ENCODE measurements around the gene ZNF814.
"Not testable (repeated sequence)": the region's sequence is repeated elsewhere in the genome, so short reads cannot be mapped to it uniquely, and the experiment has no call there.

Gene ZNF814

DNA sequence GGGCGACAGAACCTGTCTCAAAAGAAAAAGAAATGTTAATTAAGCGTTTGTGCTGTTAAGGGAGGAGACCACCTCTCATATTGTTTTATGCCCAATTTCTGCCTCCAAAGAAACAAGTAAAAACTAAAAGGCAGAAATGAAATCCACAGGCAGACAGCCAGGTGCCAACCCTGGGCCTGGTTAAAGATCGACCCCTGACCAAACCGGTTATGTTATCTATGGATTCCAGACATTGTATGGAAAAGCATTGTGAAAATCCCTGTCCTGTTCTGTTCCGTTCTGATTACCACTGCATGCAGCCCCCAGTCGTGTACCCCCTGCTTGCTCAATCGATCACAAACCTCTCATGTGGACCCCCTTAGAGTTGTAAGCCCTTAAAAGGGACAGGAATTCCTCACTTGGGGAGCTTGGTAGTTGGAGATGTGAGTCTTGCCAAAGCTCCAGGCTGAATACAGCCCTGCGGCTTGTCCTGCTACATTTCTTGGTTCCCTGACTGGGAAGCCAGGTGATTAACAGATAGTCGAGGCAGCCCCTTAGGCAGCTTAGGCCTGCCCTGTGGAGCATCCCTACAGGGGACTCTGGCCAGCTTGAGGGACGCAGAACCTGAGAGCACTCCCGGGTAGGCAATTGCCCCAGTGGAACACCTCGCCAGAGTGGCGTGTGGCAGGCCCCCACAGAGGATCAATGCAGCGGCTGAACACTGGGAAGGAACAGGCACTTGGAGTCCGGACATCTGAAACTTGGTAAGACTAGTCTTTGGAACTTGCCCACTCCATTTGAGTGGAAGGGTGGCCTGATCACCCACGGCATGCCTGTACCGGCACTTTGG lies 73.4 kb downstream of the ZNF814 start:
- no peak for DNase-seq (ENCODE audit: low spot score)

- peak; percentile 74 for DNase-seq (ENCODE audit: low spot score)
These were observed 74.2 kb downstream of the ZNF814 start, which contains the start of gene ZNF552 for GRCh38 chr19:57814505-57815246. Gene ZNF552 (minus strand): TSS chr19:57814913. CDS start chr19:57814743, 170 bp downstream.

GRCh38 chr19:57813919-57814504 lies 74.8 kb downstream of the ZNF814 start:
- DNase-seq (ENCODE audit: low spot score), result no peak

DNA sequence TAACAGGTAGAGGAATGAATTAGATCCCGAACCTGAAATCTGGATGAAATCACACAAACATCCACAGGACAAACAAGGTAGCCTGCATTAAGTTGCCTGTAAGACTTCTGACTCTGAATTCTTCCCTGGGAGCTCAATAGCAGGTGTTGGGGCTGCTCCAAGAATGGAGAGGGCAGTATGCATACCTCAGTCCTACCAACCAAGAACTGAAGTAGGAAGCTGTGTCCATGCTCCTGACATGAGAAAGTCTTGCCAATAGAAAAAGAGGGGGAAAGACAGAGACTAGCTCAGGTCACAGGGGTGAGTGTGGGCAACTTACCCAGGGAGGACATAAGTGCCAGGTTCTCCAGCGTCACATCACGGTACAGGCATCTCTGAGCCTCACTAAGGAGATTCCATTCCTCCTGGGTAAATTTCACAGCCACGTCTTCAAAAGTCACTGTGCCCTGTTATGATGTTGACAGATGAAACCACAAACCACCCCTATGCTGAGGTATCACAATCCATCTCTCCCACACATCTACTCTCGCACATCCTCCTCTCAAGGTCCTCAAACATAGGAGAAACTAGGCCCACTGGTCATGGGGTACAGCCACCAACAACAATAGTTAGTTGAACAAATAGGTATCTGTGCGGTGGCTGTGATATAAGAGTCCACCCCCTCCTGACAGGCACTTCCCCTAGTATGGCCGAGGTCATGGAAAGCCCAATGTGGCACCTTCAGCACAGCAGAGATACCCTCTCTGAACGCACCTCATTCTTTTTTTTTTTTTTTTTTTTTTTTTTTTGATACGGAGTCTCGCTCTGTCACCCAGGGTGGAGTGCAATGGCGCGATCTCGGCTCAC lies 75.6 kb downstream of the ZNF814 start:
- not testable (repeated sequence) for DNase-seq (ENCODE audit: low spot score)

DNA sequence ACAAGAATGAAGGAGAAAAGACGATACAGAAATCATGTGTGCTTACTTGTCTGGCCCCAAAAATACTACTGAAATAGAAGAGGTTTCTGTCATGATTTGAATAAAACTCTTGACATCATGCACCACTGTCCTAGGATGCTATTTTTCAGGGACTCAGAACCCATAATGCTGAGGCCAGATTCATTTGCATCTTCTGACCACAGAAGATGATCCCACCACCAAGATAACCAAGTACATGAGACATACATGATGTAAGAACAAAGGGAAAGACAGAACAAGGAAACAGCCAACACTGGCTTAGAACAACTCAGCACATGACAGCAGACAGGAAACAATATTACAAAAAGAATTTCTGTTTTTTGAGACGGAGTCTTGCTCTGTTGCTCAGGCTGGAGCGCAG lies 76.6 kb downstream of the ZNF814 start:
- no peak for DNase-seq (ENCODE audit: low spot score)

- DNase-seq (ENCODE audit: low spot score), result not testable (repeated sequence)
These were observed 78.2 kb downstream of the ZNF814 start for GRCh38 chr19:57810410-57811295.

GRCh38 chr19:57807541-57807940 lies 81.3 kb downstream of the ZNF814 start:
- DNase-seq (ENCODE audit: low spot score), result no peak

- DNase-seq (ENCODE audit: low spot score), result no peak
These were observed 85.1 kb downstream of the ZNF814 start for GRCh38 chr19:57803594-57804325.

DNA sequence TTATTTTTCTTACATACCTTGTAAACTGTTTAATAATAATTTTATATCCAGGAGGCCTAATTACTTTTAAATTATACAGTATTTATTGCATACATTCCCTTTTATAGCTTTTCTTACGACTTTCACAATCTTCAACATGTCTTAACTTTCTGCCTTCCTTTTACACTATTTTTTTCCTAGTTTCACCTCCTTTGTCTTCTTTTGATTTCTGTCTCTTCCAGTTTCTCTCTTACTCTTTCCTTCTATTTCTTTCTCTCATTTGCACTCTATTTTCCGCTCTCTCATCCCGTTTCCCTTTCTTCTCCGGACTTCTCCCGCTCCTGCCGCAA lies 85.6 kb downstream of the ZNF814 start:
- DNase-seq (ENCODE audit: low spot score), result no peak

DNA sequence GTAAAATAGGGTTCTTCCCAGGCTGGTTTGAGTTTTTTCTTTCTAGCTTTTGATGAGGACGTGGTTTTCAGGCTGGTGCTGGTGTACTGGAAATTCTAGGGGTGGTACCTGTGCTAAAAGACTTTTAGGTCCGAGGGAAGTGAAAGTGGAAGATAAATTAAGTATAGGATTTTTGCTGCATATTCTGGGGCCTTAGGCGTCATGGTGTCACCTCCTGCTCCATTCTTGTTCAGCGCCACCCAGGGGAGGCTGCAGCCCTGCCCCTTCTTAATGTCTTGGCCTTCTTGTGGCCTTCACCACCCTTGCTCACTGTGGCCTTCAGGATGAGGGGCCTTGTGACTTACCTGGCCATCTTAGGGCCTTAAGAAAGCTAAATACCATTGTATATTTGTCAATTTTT lies 86.6 kb downstream of the ZNF814 start:
- no peak for DNase-seq (ENCODE audit: low spot score)

DNA sequence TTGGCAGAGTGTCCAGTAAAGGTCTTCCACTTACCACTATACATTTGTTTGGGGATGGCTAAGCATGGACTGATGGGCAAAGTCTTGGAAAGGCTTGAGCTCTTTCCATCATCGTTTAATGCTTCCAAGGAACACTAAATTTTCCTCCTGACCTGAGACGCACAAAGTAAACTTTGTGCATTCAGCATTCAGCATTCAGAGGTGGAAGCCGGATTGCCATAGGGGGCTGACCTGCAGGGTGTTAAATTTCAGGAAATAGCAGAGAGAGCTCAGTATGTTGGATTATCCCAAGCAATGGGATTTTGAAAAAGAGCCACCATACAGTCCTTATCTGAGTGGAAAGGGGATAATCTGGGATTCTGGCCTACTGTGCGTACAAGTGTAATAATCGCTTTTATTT lies 88.1 kb downstream of the ZNF814 start:
- DNase-seq (ENCODE audit: low spot score), result no peak

Measured in COLO829 (cell line).